Coronary artery (tissue), 2 donors: ENCODE data around the gene FAM89A.
"Not testable (repeated sequence)": the region's sequence is repeated elsewhere in the genome, so short reads cannot be mapped to it uniquely, and the experiment has no call there.

Source experiments
- DNase-seq: peaks from one replicate; pipeline ENCODE4 v3.0.0-alpha.2; 2017; ENCODE audit warnings: low spot score
- H3K27ac ChIP-seq, 2 donors: fragments of 200-600 bp; sonication (generic); one replicate each; pipeline ENCODE4 v1.5.1; 2016 to 2019
- H3K4me3 ChIP-seq: fragments of 200-600 bp; sonication (generic); 2 replicates; pipeline ENCODE4 v1.5.1; 2016; ENCODE audit warnings: mild to moderate bottlenecking, moderate library complexity
- TF ChIP-seq, protein P1 (sequence below): fragments of 200-600 bp; sonication (generic); IDR thresholded peaks from one replicate; pipeline ENCODE4 v1.5.1; 2019; ENCODE audit warnings: antibody characterized with exemption

Gene FAM89A

DNA sequence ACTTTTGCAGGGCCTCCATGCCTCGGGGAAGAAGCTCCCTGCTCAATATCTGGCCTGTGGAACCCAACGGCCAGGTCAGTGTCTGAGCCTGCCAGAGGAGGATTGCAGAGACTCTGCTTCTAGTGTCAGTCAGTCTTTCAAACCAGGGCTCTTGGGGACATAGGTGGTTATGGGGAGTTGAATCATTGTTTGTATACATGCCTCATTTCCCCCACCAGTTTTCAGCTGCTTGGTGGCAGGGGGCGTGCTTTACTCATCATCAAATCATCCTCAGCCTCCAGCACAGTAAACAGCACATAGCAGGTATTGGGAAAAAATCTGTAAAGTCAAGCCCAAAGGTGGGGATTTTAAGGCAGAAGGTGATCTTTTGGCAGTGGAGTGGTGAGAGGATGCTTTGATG lies 17.4 kb upstream of the FAM89A start:
- Histone ChIP-seq H3K27ac (no peak overlapping the region), H3K4me3 (no peak overlapping the region)
- DNase-seq, result no peak
- TF ChIP-seq, protein P1, sequence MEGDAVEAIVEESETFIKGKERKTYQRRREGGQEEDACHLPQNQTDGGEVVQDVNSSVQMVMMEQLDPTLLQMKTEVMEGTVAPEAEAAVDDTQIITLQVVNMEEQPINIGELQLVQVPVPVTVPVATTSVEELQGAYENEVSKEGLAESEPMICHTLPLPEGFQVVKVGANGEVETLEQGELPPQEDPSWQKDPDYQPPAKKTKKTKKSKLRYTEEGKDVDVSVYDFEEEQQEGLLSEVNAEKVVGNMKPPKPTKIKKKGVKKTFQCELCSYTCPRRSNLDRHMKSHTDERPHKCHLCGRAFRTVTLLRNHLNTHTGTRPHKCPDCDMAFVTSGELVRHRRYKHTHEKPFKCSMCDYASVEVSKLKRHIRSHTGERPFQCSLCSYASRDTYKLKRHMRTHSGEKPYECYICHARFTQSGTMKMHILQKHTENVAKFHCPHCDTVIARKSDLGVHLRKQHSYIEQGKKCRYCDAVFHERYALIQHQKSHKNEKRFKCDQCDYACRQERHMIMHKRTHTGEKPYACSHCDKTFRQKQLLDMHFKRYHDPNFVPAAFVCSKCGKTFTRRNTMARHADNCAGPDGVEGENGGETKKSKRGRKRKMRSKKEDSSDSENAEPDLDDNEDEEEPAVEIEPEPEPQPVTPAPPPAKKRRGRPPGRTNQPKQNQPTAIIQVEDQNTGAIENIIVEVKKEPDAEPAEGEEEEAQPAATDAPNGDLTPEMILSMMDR, result no peak

DNA sequence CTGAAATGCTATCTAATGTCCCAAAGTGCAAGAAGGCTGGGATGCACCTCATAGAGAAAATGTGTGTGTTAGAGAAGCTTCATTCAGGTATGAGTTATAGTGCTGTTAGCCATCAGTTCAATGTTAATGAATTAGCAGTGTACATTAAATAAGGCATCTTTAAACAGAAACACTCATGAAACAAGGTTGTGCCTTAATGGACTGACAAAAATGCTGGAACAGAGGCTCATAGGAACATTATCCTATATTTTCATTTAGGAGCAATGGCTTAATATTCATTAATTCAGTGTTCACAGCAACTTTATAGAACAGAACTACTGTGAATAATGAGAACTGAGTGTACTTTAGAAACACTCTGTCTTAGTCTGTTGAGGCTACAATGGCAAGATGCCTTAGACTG lies 15.2 kb upstream of the FAM89A start:
- H3K4me3 ChIP-seq, result no peak overlapping the region
- no peak overlapping the region for H3K27ac ChIP-seq
- TF ChIP-seq, protein P1, result no peak
- DNase-seq, result no peak

DNA sequence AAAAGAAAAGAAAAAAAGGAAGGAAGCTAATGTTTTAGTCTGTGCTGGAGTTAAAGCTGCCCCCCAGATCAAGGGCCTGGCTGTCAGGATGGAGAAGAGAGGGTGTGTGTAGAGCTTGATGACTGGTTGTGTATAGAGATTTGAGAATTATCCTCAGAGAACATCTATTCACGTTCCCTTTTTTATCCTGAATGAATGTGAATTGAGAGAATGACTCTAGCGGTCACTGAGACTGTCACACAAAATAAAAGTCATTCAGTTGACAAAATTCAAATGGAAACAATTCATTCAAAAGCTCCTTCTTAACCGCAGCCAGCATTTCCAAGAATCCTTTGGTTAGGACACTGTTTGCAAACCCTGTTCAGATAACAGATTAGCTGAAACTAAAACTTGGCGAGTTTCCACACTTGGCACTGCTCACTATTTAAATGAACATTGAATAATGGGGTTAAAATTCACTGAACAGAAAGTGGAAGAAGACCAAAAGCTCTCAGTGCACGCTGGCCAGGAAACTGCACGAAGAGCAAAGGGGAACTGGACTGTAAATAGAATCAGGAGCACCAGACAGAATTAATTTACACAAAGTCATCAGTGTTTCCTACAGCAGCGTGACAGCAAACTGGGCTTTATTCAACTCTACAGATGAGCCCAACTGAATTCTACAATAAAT lies 13.6 kb upstream of the FAM89A start:
- Histone ChIP-seq H3K27ac (no peak overlapping the region), H3K4me3 (peak overlapping the region; percentile 47)
- DNase-seq, result no peak
- TF ChIP-seq, protein P1, result no peak

- no peak for DNase-seq
- no peak overlapping the region for H3K4me3 ChIP-seq
- H3K27ac ChIP-seq, result no peak overlapping the region
- TF ChIP-seq, protein P1, result no peak
These were observed 12.7 kb upstream of the FAM89A start for GRCh38 chr1:231052777-231053176.

DNA sequence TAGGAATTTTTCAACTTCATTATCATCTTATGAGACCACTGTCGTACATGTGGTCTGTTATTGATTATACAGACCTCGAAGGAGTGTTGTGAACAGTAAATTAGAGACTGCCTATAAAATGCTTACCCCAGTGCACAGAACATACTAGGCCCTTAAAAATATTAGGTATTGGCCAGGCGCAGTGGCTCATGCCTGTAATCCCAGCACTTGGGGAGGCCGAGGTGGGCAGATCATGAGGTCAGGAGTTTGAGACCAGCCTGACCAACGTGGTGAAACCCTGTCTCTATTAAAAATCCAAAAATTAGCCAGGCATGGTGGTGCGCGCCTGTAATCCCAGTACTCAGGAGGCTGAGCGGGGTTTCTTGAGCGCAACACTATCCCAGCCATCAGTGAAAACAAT lies 10.9 kb upstream of the FAM89A start:
- not testable (repeated sequence) for DNase-seq, H3K27ac ChIP-seq

DNA sequence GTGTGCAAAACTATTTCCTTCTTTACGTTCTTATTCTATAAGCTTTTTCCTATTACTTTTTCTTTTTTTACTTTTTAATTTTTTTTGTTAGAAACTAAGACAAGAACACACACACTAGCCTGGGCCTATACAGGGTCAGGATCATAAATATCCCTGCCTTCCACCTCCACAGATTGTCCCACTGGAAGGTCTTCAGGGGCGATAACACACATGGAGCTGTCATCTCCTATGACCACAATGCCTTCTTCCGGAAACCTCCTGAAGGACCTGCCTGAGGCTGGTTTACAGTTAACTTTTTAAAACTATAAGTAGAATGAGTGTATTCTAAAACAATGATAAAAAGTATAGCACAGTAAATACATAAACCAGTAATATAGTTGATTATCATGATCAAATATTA lies 10.3 kb upstream of the FAM89A start:
- TF ChIP-seq, protein P1, result no peak
- H3K4me3 ChIP-seq, result no peak overlapping the region

More for the DNA sequence above, 10.9 kb upstream of the FAM89A start:
- not testable (repeated sequence) for H3K4me3 ChIP-seq

DNA sequence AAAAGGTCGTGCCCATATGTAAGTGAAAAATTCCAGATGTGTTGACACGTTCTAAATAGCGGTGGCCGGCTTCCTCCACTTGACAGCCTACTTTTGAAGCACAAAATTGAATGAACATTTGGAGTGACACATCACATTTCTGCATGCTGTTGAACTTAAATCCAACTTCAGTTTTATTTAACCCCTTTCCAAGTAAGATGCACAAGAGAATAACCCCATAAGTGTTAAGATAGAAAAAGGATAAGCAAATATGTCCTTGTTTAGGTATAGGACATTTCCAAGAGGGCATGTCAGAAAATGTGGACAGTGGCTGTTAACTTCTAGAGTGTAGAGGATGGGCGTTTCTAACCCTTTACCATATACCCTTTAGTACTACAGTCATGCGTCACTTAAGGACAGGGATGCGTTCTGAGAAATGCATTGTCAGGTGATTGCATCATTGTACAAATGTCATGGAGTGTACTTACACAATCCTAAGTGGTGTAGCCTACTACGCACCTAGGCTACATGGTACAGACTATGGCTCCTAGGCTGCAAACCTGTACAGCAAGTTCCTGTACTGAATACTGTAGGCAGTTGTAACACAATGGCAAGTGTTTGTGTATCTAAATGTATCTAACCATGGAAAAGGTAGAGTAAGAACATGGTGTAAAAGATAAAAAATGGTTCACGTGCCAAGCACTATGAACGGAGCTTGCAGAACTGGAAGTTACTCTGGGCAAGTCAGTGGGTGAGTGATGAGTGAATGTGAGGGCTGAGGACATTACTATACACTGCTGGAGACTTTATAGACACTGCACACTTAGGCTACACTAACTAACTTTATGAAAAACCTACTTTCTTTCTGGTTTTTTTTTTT lies 9.3 kb upstream of the FAM89A start:
- no peak for DNase-seq
- no peak overlapping the region for H3K27ac ChIP-seq
- TF ChIP-seq, protein P1, result no peak
- H3K4me3 ChIP-seq, result no peak overlapping the region

More for the DNA sequence above, 10.3 kb upstream of the FAM89A start:
- no peak for DNase-seq
- no peak overlapping the region for H3K27ac ChIP-seq

- not testable (repeated sequence) for DNase-seq, H3K4me3 ChIP-seq, H3K27ac ChIP-seq
These were observed 8.4 kb upstream of the FAM89A start for GRCh38 chr1:231048419-231048818.

GRCh38 chr1:231047529-231047928 lies 7.5 kb upstream of the FAM89A start:
- not testable (repeated sequence) for H3K4me3 ChIP-seq, H3K27ac ChIP-seq, DNase-seq
